Osteocyte (in vitro differentiated cells): ENCODE measurements around the gene TAPBPL. TPM values are rescaled to one million over a fixed set of nuclear protein-coding genes. Genes with fewer than 3 reads are reported as not detected.
"Not testable (repeated sequence)": the region's sequence is repeated elsewhere in the genome, so short reads cannot be mapped to it uniquely, and the experiment has no call there.

Experiments used
- DNase-seq: peaks from one replicate; pipeline ENCODE4 v3.0.0; 2021; ENCODE audit warnings: mixed read lengths; ENCODE audit not compliant: unreplicated experiment; ENCODE audit errors: extremely low spot score
- H3K27ac Mint-ChIP-seq: one replicate; pipeline ENCODE4 v1.8.0; 2021; ENCODE audit warnings: mild to moderate bottlenecking, mixed read lengths; ENCODE audit not compliant: unreplicated experiment
- H3K27me3 Mint-ChIP-seq: one replicate; pipeline ENCODE4 v1.8.0; 2021; ENCODE audit warnings: mixed read lengths; ENCODE audit not compliant: unreplicated experiment
- H3K36me3 Mint-ChIP-seq: one replicate; pipeline ENCODE4 v1.8.0; 2021; ENCODE audit warnings: mixed read lengths; ENCODE audit not compliant: unreplicated experiment
- H3K4me1 Mint-ChIP-seq: one replicate; pipeline ENCODE4 v1.8.0; 2021; ENCODE audit warnings: mixed read lengths; ENCODE audit not compliant: unreplicated experiment
- H3K4me3 Mint-ChIP-seq: one replicate; pipeline ENCODE4 v1.8.0; 2021; ENCODE audit warnings: mild to moderate bottlenecking, moderate library complexity, mixed read lengths; ENCODE audit not compliant: unreplicated experiment
- H3K9me3 Mint-ChIP-seq: one replicate; pipeline ENCODE4 v1.8.0; 2021; ENCODE audit warnings: mixed read lengths; ENCODE audit not compliant: unreplicated experiment
- CTCF ChIP-seq: fragments of 200-600 bp; sonication (generic); IDR thresholded peaks from 2 replicates; pipeline ENCODE4 v1.5.0; 2021; ENCODE audit warnings: antibody characterized with exemption, mild to moderate bottlenecking, moderate library complexity
- total RNA-seq: library from RNA; stranded (reverse); gene quantifications from 2 replicates; pipeline ENCODE4 v1.2.1, GENCODE V29; 2021

TAPBPL gene
- total RNA-seq, 1 donor from 2014 or later: 13.1 TPM

- H3K27ac Mint-ChIP-seq: no peak overlapping the region
- H3K36me3 Mint-ChIP-seq: no peaks in the 10 kb centered on the region
- H3K4me1 Mint-ChIP-seq: peaks cover 13% of the 10 kb centered on the region
- DNase-seq: no peak
- H3K27me3 Mint-ChIP-seq: no peaks in the 10 kb centered on the region
- no peak for TF ChIP-seq CTCF
- H3K9me3 Mint-ChIP-seq: no peaks in the 10 kb centered on the region
- H3K4me3 Mint-ChIP-seq: no peak overlapping the region
Measured at GRCh38 chr12:6489449-6489848, 37.6 kb downstream of the TAPBPL start.

GRCh38 chr12:6490673-6491072, 38.8 kb downstream of the TAPBPL start:
- H3K27ac Mint-ChIP-seq, DNase-seq, H3K4me3 Mint-ChIP-seq, H3K36me3 Mint-ChIP-seq, H3K9me3 Mint-ChIP-seq, H3K27me3 Mint-ChIP-seq: not testable (repeated sequence)
- peaks cover 24% of the 10 kb centered on the region for H3K4me1 Mint-ChIP-seq

GRCh38 chr12:6492838-6493496, 41.1 kb downstream of the TAPBPL start, which contains the start of gene MRPL51:
TSS of gene MRPL51 (minus strand) at chr12:6493262. CDS start at chr12:6493136, 126 bp downstream.
- peaks cover 3% of the 10 kb centered on the region for H3K36me3 Mint-ChIP-seq
- no peak for TF ChIP-seq CTCF
- peaks cover 24% of the 10 kb centered on the region for H3K4me1 Mint-ChIP-seq
- DNase-seq: peak; percentile 99
- H3K27me3 Mint-ChIP-seq: no peaks in the 10 kb centered on the region
- peak within 1 kb of the TSS; percentile 95 for H3K27ac Mint-ChIP-seq
- H3K9me3 Mint-ChIP-seq: no peaks in the 10 kb centered on the region
- peak within 1 kb of the TSS; percentile 95 for H3K4me3 Mint-ChIP-seq

- H3K4me3 Mint-ChIP-seq: peak within 1 kb of the TSS; percentile 95
- no peaks in the 10 kb centered on the region for H3K9me3 Mint-ChIP-seq
- peaks cover 24% of the 10 kb centered on the region for H3K4me1 Mint-ChIP-seq
- peak; percentile 28 for TF ChIP-seq CTCF
- peak; percentile 98 for DNase-seq
- H3K27ac Mint-ChIP-seq: peak within 1 kb of the TSS; percentile 95
- H3K36me3 Mint-ChIP-seq: peaks cover 3% of the 10 kb centered on the region
- H3K27me3 Mint-ChIP-seq: no peaks in the 10 kb centered on the region
Measured at GRCh38 chr12:6493497-6494257, 41.8 kb downstream of the TAPBPL start, which contains the start of gene NCAPD2. TSS of gene NCAPD2 (plus strand) at chr12:6494102. CDS start at chr12:6495099, 997 bp downstream.

- DNase-seq: no peak
- Mint-ChIP-seq H3K4me1 (peaks cover 24% of the 10 kb centered on the region), H3K36me3 (peaks cover 3% of the 10 kb centered on the region), H3K4me3 (peak overlapping the region; percentile 95), H3K27ac (peak overlapping the region; percentile 91), H3K27me3 (no peaks in the 10 kb centered on the region), H3K9me3 (no peaks in the 10 kb centered on the region)
- peak; percentile 33 for TF ChIP-seq CTCF
Measured at GRCh38 chr12:6494258-6494743, 42.5 kb downstream of the TAPBPL start.
